Measurements from ENCODE around the gene CLSTN1. TPM values are rescaled to one million over a fixed set of nuclear protein-coding genes. Genes with fewer than 3 reads are reported as not detected.

The CLSTN1 gene
- total and polyA plus RNA-seq, 2 of the 8 experiments (the other 6 are each of a cell fraction or from before 2014, with no cell fraction given) = 34.2 to 97.4 TPM

- FAIRE-seq = no peak
- peaks cover 0 to 9% of the 10 kb centered on the region in 2 experiments for H4K20me1 ChIP-seq (replicated peaks in 1 of 2; ENCODE audit: control insufficient read depth in 1 of 2, insufficient read depth in 2 of 2, low read length in 2 of 2)
- no peak overlapping the region for H2BK5ac ChIP-seq (ENCODE audit: low read depth, low read length)
- H3K9me3 ChIP-seq (ENCODE audit: insufficient read depth in 2 of 2, low read depth in 1 of 2, low read length in 1 of 2) = peaks cover 0 to 4% of the 10 kb centered on the region in 2 experiments; a peak in 2 of 4 replicates
- H2AFZ ChIP-seq (ENCODE audit: low read length) = no peak overlapping the region
- no peak overlapping the region for H4K5ac ChIP-seq (ENCODE audit: insufficient read length, low read depth, low read length)
- no peak overlapping the region; the same call in 1 of the 2 replicates for H4K8ac ChIP-seq (ENCODE audit: extremely low read depth, insufficient read depth, low read length)
- no peaks in the 10 kb centered on the region for H3K27me3 ChIP-seq (replicated peaks in 1 of 4; ENCODE audit: control insufficient read depth in 3 of 4, extremely low read depth in 1 of 4, insufficient read depth in 3 of 4, low read length in 3 of 4)
- no peak overlapping the region for H3K18ac ChIP-seq (ENCODE audit: extremely low read depth, low read length)
- no peak overlapping the region for H3K4me3 ChIP-seq (ENCODE audit: extremely low read depth in 1 of 4, insufficient read depth in 2 of 4, low read depth in 3 of 4, low read length in 4 of 4)
- H3K14ac ChIP-seq (ENCODE audit: insufficient read length) = no peak overlapping the region
- H3K79me2 ChIP-seq (ENCODE audit: control insufficient read depth in 1 of 2, insufficient read depth in 2 of 2, low read length in 2 of 2) = no peaks in the 10 kb centered on the region
- H4K91ac ChIP-seq (replicated peaks; ENCODE audit: insufficient read length, low read length) = no peak overlapping the region
- CTCF ChIA-PET (ENCODE audit: partially characterized antibody) = interaction anchor here (0.7 to 3.6 kb wide), 7 partner anchors 9 to 136 kb away, joined by 3 to 30 read pairs (median 4); no protein-coding TSS in a partner anchor
- H3K4me2 ChIP-seq (ENCODE audit: insufficient read depth in 1 of 2, low read depth in 2 of 2, low read length in 2 of 2) = no peak overlapping the region
- no peaks in the 10 kb centered on the region for H3K23me2 ChIP-seq (ENCODE audit: low read depth, low read length)
- H2BK15ac ChIP-seq (ENCODE audit: low read length) = no peak overlapping the region
- no peak overlapping the region for H3K56ac ChIP-seq (replicated peaks; ENCODE audit: insufficient read length, low read depth, low read length)
- H3K4ac ChIP-seq (replicated peaks; ENCODE audit: insufficient read length, low read depth, low read length) = no peak overlapping the region
- no peak overlapping the region; the same call in 1 of the 2 replicates for H3K27ac ChIP-seq (ENCODE audit: low read depth, low read length)
- H3K9ac ChIP-seq (replicated peaks in 1 of 4; ENCODE audit: extremely low read depth in 1 of 4, low read depth in 3 of 4, low read length in 3 of 4) = no peak overlapping the region
- no peak overlapping the region for H2BK12ac ChIP-seq (ENCODE audit: low read depth, low read length)
- H3K23ac ChIP-seq (ENCODE audit: insufficient read length) = no peak overlapping the region
- WGBS, 2 experiments (ENCODE audit: extremely low coverage in 1 of 2, insufficient coverage in 1 of 2, insufficient read length in 1 of 2, insufficient replicate concordance in 2 of 2, low coverage in 1 of 2, low lambda C conversion rate in 2 of 2, missing lambda C conversion rate in 1 of 2) = 95% methylated on average over 18 of the region's 18 CpGs; no CpG with 5 or more reads in 1 of the 2 experiments
- H2AK5ac ChIP-seq (ENCODE audit: low read depth, low read length) = no peak overlapping the region
- no peak overlapping the region for H2BK120ac ChIP-seq (replicated peaks; ENCODE audit: low read depth, low read length)
- no peaks in the 10 kb centered on the region for H3K79me1 ChIP-seq (ENCODE audit: low read depth, low read length)
- no peak overlapping the region for H2BK20ac ChIP-seq (ENCODE audit: low read length)
- peaks cover 33 to 86% (median 55%) of the 10 kb centered on the region in 4 experiments for H3K36me3 ChIP-seq (ENCODE audit: control insufficient read depth in 2 of 4, insufficient read depth in 4 of 4, low read length in 3 of 4)
- DNase-seq (ENCODE audit: low read depth in 1 of 2, low spot score in 2 of 2) = no peak
- no peaks in the 10 kb centered on the region for H3K4me1 ChIP-seq (replicated peaks in 1 of 4; ENCODE audit: control insufficient read depth in 3 of 4, insufficient read depth in 4 of 4, low read length in 3 of 4)
- POLR2A ChIA-PET (ENCODE audit: partially characterized antibody) = interaction anchor here (0.6 to 1.2 kb wide), 4 partner anchors 7 to 134 kb away, joined by 3 to 4 read pairs (median 3); no protein-coding TSS in a partner anchor
- no peak for TF ChIP-seq FOSL1 (IDR thresholded peaks at IDR 0.05; ENCODE audit: insufficient read depth, low read depth, low read length)
- TF ChIP-seq SP4 (IDR thresholded peaks at IDR 0.05; ENCODE audit: low read length) = no peak
- no peak for TF ChIP-seq EP300 (IDR thresholded peaks at IDR 0.05; ENCODE audit: borderline replicate concordance in 1 of 2, low read depth in 2 of 2, low read length in 2 of 2)
- TF ChIP-seq POLR2AphosphoS5 (IDR thresholded peaks at IDR 0.05; ENCODE audit: low read depth, low read length) = no peak
- TF ChIP-seq SIN3A (conservative IDR thresholded peaks at IDR 0.05 in 1 of 2, IDR thresholded peaks at IDR 0.05 in 1 of 2; ENCODE audit: low read depth in 1 of 2, low read length in 2 of 2) = no peak
- TF ChIP-seq, protein P1, sequence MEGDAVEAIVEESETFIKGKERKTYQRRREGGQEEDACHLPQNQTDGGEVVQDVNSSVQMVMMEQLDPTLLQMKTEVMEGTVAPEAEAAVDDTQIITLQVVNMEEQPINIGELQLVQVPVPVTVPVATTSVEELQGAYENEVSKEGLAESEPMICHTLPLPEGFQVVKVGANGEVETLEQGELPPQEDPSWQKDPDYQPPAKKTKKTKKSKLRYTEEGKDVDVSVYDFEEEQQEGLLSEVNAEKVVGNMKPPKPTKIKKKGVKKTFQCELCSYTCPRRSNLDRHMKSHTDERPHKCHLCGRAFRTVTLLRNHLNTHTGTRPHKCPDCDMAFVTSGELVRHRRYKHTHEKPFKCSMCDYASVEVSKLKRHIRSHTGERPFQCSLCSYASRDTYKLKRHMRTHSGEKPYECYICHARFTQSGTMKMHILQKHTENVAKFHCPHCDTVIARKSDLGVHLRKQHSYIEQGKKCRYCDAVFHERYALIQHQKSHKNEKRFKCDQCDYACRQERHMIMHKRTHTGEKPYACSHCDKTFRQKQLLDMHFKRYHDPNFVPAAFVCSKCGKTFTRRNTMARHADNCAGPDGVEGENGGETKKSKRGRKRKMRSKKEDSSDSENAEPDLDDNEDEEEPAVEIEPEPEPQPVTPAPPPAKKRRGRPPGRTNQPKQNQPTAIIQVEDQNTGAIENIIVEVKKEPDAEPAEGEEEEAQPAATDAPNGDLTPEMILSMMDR (IDR thresholded peaks at IDR 0.05; ENCODE audit: control extremely low read depth in 1 of 3, insufficient read depth in 1 of 3, low read depth in 1 of 3, low read length in 3 of 3) = no peak
- TF ChIP-seq USF2 (IDR thresholded peaks at IDR 0.05; ENCODE audit: low read length) = no peak
Observed at GRCh38 chr1:9732123-9732971, 91.4 kb downstream of the CLSTN1 start.

Measured in H1 (cell line).